IPS-NIHi7 (cell line): ENCODE results near the gene MRM2.

Experiments used
- DNase-seq: peaks from one replicate; pipeline ENCODE4 v3.0.0; 2012; ENCODE audit warnings: mixed read lengths; ENCODE audit errors: extremely low spot score

The MRM2 gene

GRCh38 chr7:2222516-2222915, 19.5 kb downstream of the MRM2 start:
- no peak for DNase-seq

GRCh38 chr7:2220954-2221353, 21.1 kb downstream of the MRM2 start:
- DNase-seq = no peak

- DNase-seq = no peak
These were observed 21.5 kb downstream of the MRM2 start for GRCh38 chr7:2220506-2220905.

- DNase-seq = no peak
These were observed 22.0 kb downstream of the MRM2 start for GRCh38 chr7:2220030-2220429.

DNA sequence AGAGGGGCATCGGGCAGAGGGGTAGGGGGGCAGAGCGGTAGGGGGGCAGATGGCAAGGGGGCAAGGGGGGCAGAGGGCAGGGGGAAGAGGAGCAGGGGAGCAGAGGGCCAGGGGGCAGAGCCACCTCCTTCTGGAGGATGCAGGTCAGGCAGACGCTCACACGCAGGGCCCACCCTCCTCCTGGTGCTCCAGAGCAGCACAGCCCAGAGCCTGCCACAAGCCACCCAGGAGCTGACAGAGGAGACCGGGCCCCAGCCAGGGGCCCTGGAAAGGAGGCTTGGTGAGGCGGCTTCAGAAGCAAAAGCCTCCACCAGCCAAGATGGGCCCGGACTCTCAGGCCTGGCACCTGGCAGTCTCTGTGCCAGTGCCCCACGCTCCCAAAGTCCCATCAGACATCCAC, 22.4 kb downstream of the MRM2 start:
- DNase-seq = no peak

- no peak for DNase-seq
These were observed 22.9 kb downstream of the MRM2 start for GRCh38 chr7:2219136-2219535.

DNA sequence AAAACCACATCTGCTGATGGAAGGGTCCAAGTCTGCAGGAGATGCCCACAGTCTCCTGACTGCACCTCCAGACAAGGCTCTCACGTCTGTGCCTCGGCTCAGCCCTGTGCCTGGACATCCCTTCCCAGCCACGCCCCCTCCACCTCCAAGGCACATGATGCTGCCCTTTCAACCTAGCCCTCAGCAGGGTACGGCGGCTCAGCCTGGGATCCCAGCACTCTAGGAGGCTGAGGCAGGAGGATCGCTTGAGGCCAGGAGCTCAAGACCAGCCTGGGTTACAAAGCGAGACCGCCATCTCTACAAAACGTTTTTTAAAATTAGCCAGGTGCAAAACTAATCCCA, 23.6 kb downstream of the MRM2 start:
- no peak for DNase-seq

GRCh38 chr7:2217716-2218443, 24.1 kb downstream of the MRM2 start:
- no peak for DNase-seq

DNA sequence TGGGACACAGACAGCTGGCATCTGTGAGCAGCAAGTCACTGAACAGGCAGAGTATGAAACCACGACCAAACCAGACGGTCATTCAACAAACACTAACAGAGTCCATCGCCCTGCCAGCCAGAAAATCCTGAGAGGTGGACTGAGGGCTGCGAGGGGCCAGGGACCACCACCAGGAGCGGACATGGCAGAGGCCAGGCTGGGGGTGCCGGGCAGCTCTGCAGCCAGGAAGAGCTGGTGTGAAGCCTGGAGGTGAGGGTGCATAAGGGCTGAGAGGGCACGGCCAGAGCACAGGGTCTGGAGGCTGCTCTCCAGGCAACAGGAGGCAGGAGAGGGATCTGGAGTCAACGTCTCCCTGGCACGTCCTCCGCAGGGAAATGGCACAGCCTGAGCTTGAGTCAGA, 24.8 kb downstream of the MRM2 start:
- no peak for DNase-seq

GRCh38 chr7:2215851-2216250, 26.2 kb downstream of the MRM2 start:
- DNase-seq = no peak

- DNase-seq = no peak
These were observed 27.4 kb downstream of the MRM2 start for GRCh38 chr7:2214636-2215035.

- no peak for DNase-seq
These were observed 28.3 kb downstream of the MRM2 start for GRCh38 chr7:2213551-2214215.

DNA sequence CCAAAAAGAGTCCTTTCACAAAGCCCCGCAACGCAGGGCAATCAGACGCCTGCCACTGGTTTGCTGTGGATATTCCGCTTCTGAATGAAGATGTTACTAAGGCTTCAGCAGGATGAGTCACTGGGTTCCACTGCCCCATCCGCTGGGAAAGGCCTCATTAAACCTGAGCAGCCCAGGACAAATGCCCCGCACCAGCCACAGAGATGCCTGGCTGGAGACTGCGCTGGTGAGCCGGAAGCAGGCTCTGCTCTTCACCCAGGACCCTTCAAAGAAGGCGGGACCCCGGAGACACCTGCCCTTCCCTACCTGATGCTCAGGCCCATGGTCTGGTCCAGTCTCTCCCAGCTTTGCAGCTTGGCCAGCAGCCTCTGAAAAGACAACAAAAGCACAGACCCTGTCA, 29.1 kb downstream of the MRM2 start:
- DNase-seq = no peak

DNA sequence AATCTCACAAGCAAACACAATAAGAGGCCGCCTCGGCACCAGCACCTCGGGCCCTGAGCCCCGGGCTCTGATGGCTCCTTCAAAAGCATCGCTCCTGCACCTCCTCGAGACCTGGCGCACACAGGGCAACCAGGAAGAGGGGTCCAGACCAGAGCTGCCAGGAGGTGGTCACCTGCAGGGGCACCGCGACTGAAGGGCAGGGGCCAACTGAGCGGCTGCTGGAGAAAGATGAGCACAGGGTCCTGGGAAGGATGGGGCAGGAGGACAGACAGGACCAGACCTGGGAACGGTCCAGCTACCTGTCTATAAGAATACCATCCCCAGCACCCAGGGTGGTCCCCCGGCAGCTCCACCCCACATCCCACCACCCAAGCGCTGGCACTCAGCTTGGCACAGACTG, 30.1 kb downstream of the MRM2 start:
- DNase-seq = no peak

DNA sequence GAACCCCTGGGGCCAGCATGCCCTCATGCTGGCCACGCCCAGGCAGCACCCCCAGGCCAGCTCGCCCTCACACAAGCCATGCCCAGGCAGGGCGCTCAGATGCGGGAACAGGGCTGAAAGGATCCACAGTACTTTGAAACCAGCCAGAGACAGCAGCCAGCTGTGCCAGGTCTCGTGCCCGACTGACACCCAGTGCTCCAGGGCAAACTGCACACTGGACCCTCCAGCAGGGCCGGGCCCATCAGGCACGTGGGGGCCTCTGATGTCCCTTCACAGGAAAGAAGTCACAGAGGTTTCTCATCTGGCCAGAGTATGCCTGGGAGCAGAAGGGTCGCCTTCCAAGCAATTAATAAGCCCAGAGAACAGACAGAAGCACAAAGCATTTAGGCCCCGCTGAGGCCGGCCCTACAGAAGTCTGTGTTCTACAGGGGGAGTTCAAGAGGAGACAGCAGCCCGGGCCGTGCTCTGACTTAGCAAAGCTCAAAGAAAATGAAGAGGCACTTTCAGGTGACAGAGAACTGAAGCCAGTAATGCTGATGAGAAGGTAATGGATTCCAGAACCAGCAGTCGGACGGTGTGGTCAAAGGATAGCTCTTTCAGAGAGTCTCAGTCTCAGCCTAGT, 30.6 kb downstream of the MRM2 start:
- no peak for DNase-seq

GRCh38 chr7:2210551-2211258, 31.3 kb downstream of the MRM2 start:
- no peak for DNase-seq

GRCh38 chr7:2209961-2210323, 32.1 kb downstream of the MRM2 start:
- no peak for DNase-seq

- peak; percentile 91 for DNase-seq
These were observed 32.7 kb downstream of the MRM2 start for GRCh38 chr7:2209146-2209960.

- DNase-seq = no peak
These were observed 33.3 kb downstream of the MRM2 start for GRCh38 chr7:2208712-2209111.

GRCh38 chr7:2205036-2205780, 36.8 kb downstream of the MRM2 start:
- no peak for DNase-seq

DNA sequence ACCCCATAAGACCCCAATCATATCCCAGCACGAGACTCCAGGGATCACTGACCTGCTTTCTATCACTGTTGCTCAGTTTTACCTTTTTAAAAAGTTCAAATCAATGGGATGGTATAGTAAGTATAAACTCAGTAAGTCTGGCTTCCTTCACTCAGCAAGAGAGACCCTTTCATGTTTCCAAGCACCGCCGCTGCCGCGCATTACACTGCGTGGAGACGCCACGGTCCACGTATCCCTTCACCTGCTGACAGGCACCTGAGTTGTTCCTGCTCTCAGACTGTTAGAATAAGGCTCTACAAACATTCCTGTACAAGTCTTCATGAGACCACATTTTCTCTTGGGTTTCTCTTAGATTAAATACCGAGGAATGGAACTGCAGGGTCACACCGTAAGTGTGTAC, 37.6 kb downstream of the MRM2 start:
- DNase-seq = no peak
